SU-DHL-6 (cell line): ENCODE data around the gene ZSCAN29.

Experiments
- H2AFZ ChIP-seq: fragments of 200-600 bp; sonication (generic); 2 replicates; pipeline ENCODE4 v1.6.1; 2014; ENCODE audit warnings: low read depth, mild to moderate bottlenecking, moderate library complexity, mixed read lengths, antibody characterized with exemption, low read length; ENCODE audit not compliant: severe bottlenecking
- H3F3A ChIP-seq: fragments of 200-600 bp; shearing (Covaris generic); 2 replicates; pipeline ENCODE4 v1.6.0; 2016; ENCODE audit warnings: antibody characterized with exemption, mild to moderate bottlenecking; ENCODE audit not compliant: insufficient read depth
- H3K27ac ChIP-seq: fragments of 200-600 bp; sonication (generic); 2 replicates; pipeline ENCODE4 v1.5.1; 2016; ENCODE audit warnings: low read depth, mild to moderate bottlenecking, low read length, moderate library complexity, mixed read lengths
- H3K27me3 ChIP-seq: fragments of 200-600 bp; sonication (generic), shearing (Covaris generic); 2 replicates; pipeline ENCODE4 v1.6.0; 2014; ENCODE audit warnings: mild to moderate bottlenecking, low read length
- H3K36me3 ChIP-seq: fragments of 200-600 bp; sonication (generic); 2 replicates; pipeline ENCODE4 v1.6.1; 2014; ENCODE audit warnings: mild to moderate bottlenecking, low read length, mixed read lengths
- H3K4me2 ChIP-seq: fragments of 300-600, 200-600 bp; shearing (Covaris generic), sonication (generic); 2 replicates; pipeline ENCODE4 v1.6.0; 2014; ENCODE audit warnings: low read length, low read depth, mild to moderate bottlenecking; ENCODE audit not compliant: poor library complexity, severe bottlenecking
- H3K4me3 ChIP-seq: fragments of 200-600 bp; sonication (generic); 2 replicates; pipeline ENCODE4 v1.5.1; 2014; ENCODE audit warnings: antibody characterized with exemption, low read length, mild to moderate bottlenecking, mixed read lengths; ENCODE audit not compliant: insufficient read depth, poor library complexity, severe bottlenecking
- H3K79me2 ChIP-seq: fragments of 200-600 bp; sonication (generic); 2 replicates; pipeline ENCODE4 v1.6.1; 2014; ENCODE audit warnings: mild to moderate bottlenecking, low read length, moderate library complexity; ENCODE audit not compliant: insufficient read depth
- H3K9ac ChIP-seq: fragments of 200-600 bp; sonication (generic); 2 replicates; pipeline ENCODE4 v1.7.0; 2014; ENCODE audit warnings: mild to moderate bottlenecking, low read length
- H3K9me2 ChIP-seq: fragments of 200-600 bp; sonication (generic); replicated peaks from 2 replicates; pipeline ENCODE4 v1.6.1; 2014; ENCODE audit warnings: low read length; ENCODE audit not compliant: insufficient read depth
- H3K9me3 ChIP-seq: fragments of 200-600 bp; sonication (generic); 2 replicates; pipeline ENCODE4 v1.6.1; 2014; ENCODE audit warnings: low read length, mixed read lengths; ENCODE audit not compliant: insufficient read depth
- H4K20me1 ChIP-seq: fragments of 200-600 bp; sonication (generic); 2 replicates; pipeline ENCODE4 v1.6.1; 2014; ENCODE audit warnings: low read depth, mild to moderate bottlenecking, antibody characterized with exemption, low read length, moderate library complexity, mixed read lengths
- CTCF ChIP-seq: fragments of 200-600 bp; sonication (generic); IDR thresholded peaks from one replicate; pipeline ENCODE4 v1.5.1; 2017; ENCODE audit warnings: antibody characterized with exemption, mild to moderate bottlenecking, low read length, moderate library complexity; ENCODE audit not compliant: insufficient read depth, poor library complexity, severe bottlenecking
- EZH2phosphoT487 ChIP-seq: fragments of 200-600 bp; sonication (generic), shearing (Covaris generic); conservative IDR thresholded peaks from 2 replicates; pipeline ENCODE4 v1.6.1; 2018; ENCODE audit warnings: mild to moderate bottlenecking, antibody characterized with exemption, low read length, moderate library complexity, mixed read lengths

The ZSCAN29 gene

GRCh38 chr15:43412096-43412495, 41.3 kb upstream of the ZSCAN29 start:
- H3K9me3 ChIP-seq: no peaks in the 10 kb centered on the region
- H3K79me2 ChIP-seq: no peaks in the 10 kb centered on the region
- H3K4me2 ChIP-seq: no peak overlapping the region
- H2AFZ ChIP-seq: no peak overlapping the region
- no peak overlapping the region for H3K9ac ChIP-seq
- no peak overlapping the region for H3K27ac ChIP-seq
- no peak overlapping the region for H3K4me3 ChIP-seq
- H3K9me2 ChIP-seq: no peaks in the 10 kb centered on the region
- TF ChIP-seq CTCF (no peak), EZH2phosphoT487 (no peak)
- peaks cover 4% of the 10 kb centered on the region; the same call in 1 of the 2 replicates for H3F3A ChIP-seq
- H3K27me3 ChIP-seq: no peaks in the 10 kb centered on the region
- H3K36me3 ChIP-seq: 0 out of 2 replicates have a peak, but pooled peaks cover under 1% of the 10 kb centered on the region
- no peaks in the 10 kb centered on the region for H4K20me1 ChIP-seq

GRCh38 chr15:43410572-43411214, 39.9 kb upstream of the ZSCAN29 start:
- Histone ChIP-seq H3K27ac (no peak overlapping the region), H3K27me3 (no peaks in the 10 kb centered on the region), H3K4me3 (no peak overlapping the region), H3K9me3 (no peaks in the 10 kb centered on the region), H4K20me1 (no peaks in the 10 kb centered on the region), H3K36me3 (peaks cover 11% of the 10 kb centered on the region; the same call in 1 of the 2 replicates), H3K79me2 (no peaks in the 10 kb centered on the region), H3K9me2 (no peaks in the 10 kb centered on the region), H3F3A (peaks cover 4% of the 10 kb centered on the region; the same call in 1 of the 2 replicates), H3K9ac (no peak overlapping the region), H2AFZ (no peak overlapping the region), H3K4me2 (no peak overlapping the region)
- no peak for TF ChIP-seq CTCF
- no peak for TF ChIP-seq EZH2phosphoT487

- H3K4me3 ChIP-seq: no peak overlapping the region
- peaks cover 4% of the 10 kb centered on the region; the same call in 1 of the 2 replicates for H3F3A ChIP-seq
- no peak overlapping the region for H3K27ac ChIP-seq
- no peak overlapping the region for H3K4me2 ChIP-seq
- no peaks in the 10 kb centered on the region for H3K9me2 ChIP-seq
- H3K79me2 ChIP-seq: no peaks in the 10 kb centered on the region
- TF ChIP-seq CTCF (no peak), EZH2phosphoT487 (no peak)
- H3K9ac ChIP-seq: no peak overlapping the region
- no peaks in the 10 kb centered on the region for H3K27me3 ChIP-seq
- H4K20me1 ChIP-seq: no peaks in the 10 kb centered on the region
- no peak overlapping the region for H2AFZ ChIP-seq
- peaks cover 26% of the 10 kb centered on the region for H3K36me3 ChIP-seq
- H3K9me3 ChIP-seq: no peaks in the 10 kb centered on the region
Observed at GRCh38 chr15:43408789-43409188, 37.9 kb upstream of the ZSCAN29 start.
